Ammon's horn (tissue), 1 donor: Measurements from ENCODE around the gene BRD9.
"Not testable (repeated sequence)": the region's sequence is repeated elsewhere in the genome, so short reads cannot be mapped to it uniquely, and the experiment has no call there.

Experiments used
- DNase-seq: peaks from one replicate; pipeline ENCODE4 v3.0.0-alpha.2; 2016; ENCODE audit warnings: low spot score

Gene BRD9

GRCh38 chr5:843926-844325, 48.7 kb downstream of the BRD9 start:
- not testable (repeated sequence) for DNase-seq

GRCh38 chr5:843371-843770, 49.2 kb downstream of the BRD9 start:
- DNase-seq: not testable (repeated sequence)

- not testable (repeated sequence) for DNase-seq
These were observed 50.0 kb downstream of the BRD9 start for GRCh38 chr5:842402-843221.

- not testable (repeated sequence) for DNase-seq
These were observed 50.8 kb downstream of the BRD9 start for GRCh38 chr5:841531-842401.

GRCh38 chr5:840974-841435, 51.6 kb downstream of the BRD9 start:
- DNase-seq: not testable (repeated sequence)

GRCh38 chr5:840118-840973, 52.3 kb downstream of the BRD9 start:
- DNase-seq: not testable (repeated sequence)

GRCh38 chr5:838431-838851, 54.2 kb downstream of the BRD9 start:
- peak; percentile 45 for DNase-seq

- not testable (repeated sequence) for DNase-seq
These were observed 54.9 kb downstream of the BRD9 start for GRCh38 chr5:837621-838121.

GRCh38 chr5:835933-836612, 56.5 kb downstream of the BRD9 start:
- DNase-seq: not testable (repeated sequence)

GRCh38 chr5:834013-834412, 58.6 kb downstream of the BRD9 start:
- not testable (repeated sequence) for DNase-seq

GRCh38 chr5:828194-828593, 64.4 kb downstream of the BRD9 start:
- DNase-seq: not testable (repeated sequence)

GRCh38 chr5:825544-825943, 67.1 kb downstream of the BRD9 start:
- not testable (repeated sequence) for DNase-seq

GRCh38 chr5:821504-821903, 71.1 kb downstream of the BRD9 start:
- no peak for DNase-seq

GRCh38 chr5:820245-820644, 72.4 kb downstream of the BRD9 start:
- DNase-seq: no peak

GRCh38 chr5:819078-819477, 73.5 kb downstream of the BRD9 start:
- DNase-seq: no peak

GRCh38 chr5:816176-816575, 76.4 kb downstream of the BRD9 start:
- no peak for DNase-seq

- no peak for DNase-seq
These were observed 77.2 kb downstream of the BRD9 start for GRCh38 chr5:815449-815848.
